DOHH2 (cell line): ENCODE results near the gene LAMA2.

Source experiments
- H3F3A ChIP-seq: fragments of 200-600 bp; sonication (generic), shearing (Covaris generic); 2 replicates; pipeline ENCODE4 v1.6.0; 2016; ENCODE audit warnings: antibody characterized with exemption, mild to moderate bottlenecking; ENCODE audit not compliant: control insufficient read depth, insufficient read depth
- H3K27ac ChIP-seq: fragments of 200-600 bp; sonication (generic); 2 replicates; pipeline ENCODE4 v1.5.1; 2014; ENCODE audit warnings: low read depth, mild to moderate bottlenecking, low read length, moderate library complexity
- H3K27me3 ChIP-seq: fragments of 200-600 bp; sonication (generic); 2 replicates; pipeline ENCODE4 v1.6.1; 2014; ENCODE audit warnings: mild to moderate bottlenecking, low read length, mixed read lengths; ENCODE audit not compliant: control insufficient read depth
- H3K36me3 ChIP-seq: fragments of 200-600 bp; sonication (generic); 2 replicates; pipeline ENCODE4 v1.6.1; 2014; ENCODE audit warnings: mild to moderate bottlenecking, low read length, moderate library complexity, mixed read lengths; ENCODE audit not compliant: control insufficient read depth
- H3K4me1 ChIP-seq: fragments of 200-600 bp; sonication (generic); 2 replicates; pipeline ENCODE4 v1.6.1; 2014; ENCODE audit warnings: mild to moderate bottlenecking, low read length, mixed read lengths; ENCODE audit not compliant: control insufficient read depth
- H3K4me2 ChIP-seq: fragments of 200-600 bp; sonication (generic); 2 replicates; pipeline ENCODE4 v1.6.0; 2014; ENCODE audit warnings: mild to moderate bottlenecking, low read length, moderate library complexity
- H3K4me3 ChIP-seq: fragments of 200-600 bp; sonication (generic); 2 replicates; pipeline ENCODE4 v1.5.1; 2014; ENCODE audit warnings: mild to moderate bottlenecking, low read length, mixed read lengths
- H3K79me2 ChIP-seq: fragments of 200-600 bp; sonication (generic); 2 replicates; pipeline ENCODE4 v1.6.1; 2014; ENCODE audit warnings: mild to moderate bottlenecking, low read length, mixed read lengths; ENCODE audit not compliant: control insufficient read depth
- H3K9me2 ChIP-seq: fragments of 200-600 bp; sonication (generic); replicated peaks from 2 replicates; pipeline ENCODE4 v1.6.1; 2014; ENCODE audit warnings: mild to moderate bottlenecking, low read length, mixed read lengths; ENCODE audit not compliant: control insufficient read depth
- H3K9me3 ChIP-seq: fragments of 200-600 bp; sonication (generic); 2 replicates; pipeline ENCODE4 v1.6.1; 2014; ENCODE audit warnings: antibody characterized with exemption, low read length, mixed read lengths; ENCODE audit not compliant: control insufficient read depth, insufficient read depth
- H4K20me1 ChIP-seq: fragments of 200-600 bp; sonication (generic); 2 replicates; pipeline ENCODE4 v1.6.0; 2014; ENCODE audit warnings: low read depth, mild to moderate bottlenecking, antibody characterized with exemption, low read length, moderate library complexity; ENCODE audit not compliant: control insufficient read depth, insufficient read depth
- EZH2phosphoT487 ChIP-seq: fragments of 200-600 bp; sonication (generic); IDR thresholded peaks from 2 replicates; pipeline ENCODE4 v1.6.1; 2017; ENCODE audit warnings: borderline replicate concordance, mild to moderate bottlenecking, antibody characterized with exemption, low read length, moderate library complexity, mixed read lengths
- TF ChIP-seq, protein P1 (sequence below): fragments of 200-600 bp; sonication (generic); IDR thresholded peaks from one replicate; pipeline ENCODE4 v1.5.1; 2014; ENCODE audit warnings: antibody characterized with exemption, mild to moderate bottlenecking, low read depth, low read length; ENCODE audit not compliant: poor library complexity, severe bottlenecking

LAMA2 gene

DNA sequence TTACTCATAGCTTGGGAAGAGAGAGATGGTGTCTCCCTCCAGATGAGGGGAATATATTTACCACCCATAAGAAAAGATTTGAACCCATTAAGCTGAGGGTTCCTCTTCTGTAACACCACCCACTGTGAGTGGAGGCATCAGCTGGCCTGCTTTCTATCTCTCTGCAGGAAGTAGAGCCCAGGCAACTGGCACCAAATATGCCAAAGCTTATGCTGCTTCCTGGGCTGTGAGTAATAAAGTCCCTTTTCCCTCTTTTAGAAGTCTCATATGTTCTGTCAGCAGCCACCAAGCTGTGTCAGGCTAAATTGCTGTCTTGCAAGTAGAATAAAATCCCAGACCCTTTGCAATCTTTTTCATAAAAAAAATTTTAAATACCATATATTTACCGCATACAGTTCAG is 241.4 kb downstream of the LAMA2 start:
- no peaks in the 10 kb centered on the region for H3K36me3 ChIP-seq
- H4K20me1 ChIP-seq = no peaks in the 10 kb centered on the region
- H3K9me3 ChIP-seq = no peaks in the 10 kb centered on the region
- no peak overlapping the region for H3K4me3 ChIP-seq
- no peaks in the 10 kb centered on the region for H3K9me2 ChIP-seq
- no peak overlapping the region for H3K27ac ChIP-seq
- no peaks in the 10 kb centered on the region for H3K79me2 ChIP-seq
- H3K4me2 ChIP-seq = no peak overlapping the region
- TF ChIP-seq EZH2phosphoT487 = no peak
- TF ChIP-seq, protein P1, sequence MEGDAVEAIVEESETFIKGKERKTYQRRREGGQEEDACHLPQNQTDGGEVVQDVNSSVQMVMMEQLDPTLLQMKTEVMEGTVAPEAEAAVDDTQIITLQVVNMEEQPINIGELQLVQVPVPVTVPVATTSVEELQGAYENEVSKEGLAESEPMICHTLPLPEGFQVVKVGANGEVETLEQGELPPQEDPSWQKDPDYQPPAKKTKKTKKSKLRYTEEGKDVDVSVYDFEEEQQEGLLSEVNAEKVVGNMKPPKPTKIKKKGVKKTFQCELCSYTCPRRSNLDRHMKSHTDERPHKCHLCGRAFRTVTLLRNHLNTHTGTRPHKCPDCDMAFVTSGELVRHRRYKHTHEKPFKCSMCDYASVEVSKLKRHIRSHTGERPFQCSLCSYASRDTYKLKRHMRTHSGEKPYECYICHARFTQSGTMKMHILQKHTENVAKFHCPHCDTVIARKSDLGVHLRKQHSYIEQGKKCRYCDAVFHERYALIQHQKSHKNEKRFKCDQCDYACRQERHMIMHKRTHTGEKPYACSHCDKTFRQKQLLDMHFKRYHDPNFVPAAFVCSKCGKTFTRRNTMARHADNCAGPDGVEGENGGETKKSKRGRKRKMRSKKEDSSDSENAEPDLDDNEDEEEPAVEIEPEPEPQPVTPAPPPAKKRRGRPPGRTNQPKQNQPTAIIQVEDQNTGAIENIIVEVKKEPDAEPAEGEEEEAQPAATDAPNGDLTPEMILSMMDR = no peak
- H3K4me1 ChIP-seq = no peaks in the 10 kb centered on the region
- no peaks in the 10 kb centered on the region for H3K27me3 ChIP-seq
- H3F3A ChIP-seq = no peaks in the 10 kb centered on the region

DNA sequence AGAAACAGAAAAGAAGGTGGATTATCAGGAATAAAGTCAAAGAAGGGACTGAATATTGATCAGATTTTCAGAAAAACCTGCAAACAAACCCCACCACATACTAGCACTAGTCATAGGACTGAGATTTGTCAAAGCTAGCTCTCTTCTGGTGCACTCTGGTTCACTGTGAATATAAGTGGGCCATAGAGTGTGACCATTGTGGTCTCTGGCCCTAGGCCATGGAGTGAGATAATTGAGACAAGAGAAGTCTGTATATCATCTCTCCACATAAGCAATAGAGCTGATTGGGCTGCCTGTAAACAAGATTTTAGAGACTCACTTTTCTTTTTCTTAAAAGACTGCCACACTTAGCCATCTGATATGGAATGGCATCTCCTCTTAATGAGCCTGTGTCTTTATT is 247.2 kb downstream of the LAMA2 start:
- no peaks in the 10 kb centered on the region for H4K20me1 ChIP-seq
- no peaks in the 10 kb centered on the region for H3K36me3 ChIP-seq
- H3K4me3 ChIP-seq = no peak overlapping the region
- H3F3A ChIP-seq = no peaks in the 10 kb centered on the region
- no peaks in the 10 kb centered on the region for H3K9me3 ChIP-seq
- H3K27ac ChIP-seq = no peak overlapping the region
- H3K4me2 ChIP-seq = no peak overlapping the region
- H3K9me2 ChIP-seq = no peaks in the 10 kb centered on the region
- no peaks in the 10 kb centered on the region for H3K4me1 ChIP-seq
- no peaks in the 10 kb centered on the region for H3K79me2 ChIP-seq
- H3K27me3 ChIP-seq = no peaks in the 10 kb centered on the region
- TF ChIP-seq, protein P1 = no peak
- no peak for TF ChIP-seq EZH2phosphoT487

DNA sequence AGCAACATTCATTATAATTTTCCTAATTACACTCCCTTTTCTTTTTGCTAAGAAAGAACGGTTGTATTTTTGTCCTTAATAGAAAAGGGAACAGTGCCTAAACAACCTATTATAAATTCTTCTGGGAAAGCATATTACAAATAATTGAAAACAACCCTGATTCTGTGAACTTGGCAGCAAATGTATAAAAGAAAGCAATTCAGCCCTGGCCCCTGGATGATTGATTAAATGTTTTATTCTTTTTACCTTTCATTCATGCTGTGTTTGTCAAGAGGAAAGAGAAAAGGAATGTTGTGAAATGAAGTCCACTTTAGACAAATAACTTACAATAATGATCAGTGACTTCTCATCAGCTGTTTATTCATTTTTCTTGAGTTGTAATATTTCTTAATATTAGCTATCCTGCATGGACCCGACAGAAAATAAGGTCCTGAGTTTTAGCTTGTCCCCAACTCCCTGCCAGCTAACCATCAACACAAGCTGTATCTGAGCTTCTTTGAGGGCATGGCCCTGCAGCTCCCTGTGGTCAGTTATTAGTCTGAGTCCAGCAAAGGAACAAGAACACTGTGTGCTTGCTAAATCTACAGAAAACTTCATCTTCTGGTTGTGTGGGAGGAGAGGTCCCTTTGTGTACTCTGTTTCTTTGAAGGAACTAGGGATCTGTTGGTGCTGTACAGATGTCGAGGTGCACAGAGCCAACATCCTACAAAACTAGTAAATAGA is 248.2 kb downstream of the LAMA2 start:
- no peak overlapping the region for H3K4me2 ChIP-seq
- no peaks in the 10 kb centered on the region for H4K20me1 ChIP-seq
- H3K9me2 ChIP-seq = no peaks in the 10 kb centered on the region
- no peaks in the 10 kb centered on the region for H3K27me3 ChIP-seq
- no peak overlapping the region for H3K4me3 ChIP-seq
- no peaks in the 10 kb centered on the region for H3F3A ChIP-seq
- no peaks in the 10 kb centered on the region for H3K9me3 ChIP-seq
- no peak overlapping the region for H3K27ac ChIP-seq
- H3K4me1 ChIP-seq = no peaks in the 10 kb centered on the region
- no peaks in the 10 kb centered on the region for H3K79me2 ChIP-seq
- no peak for TF ChIP-seq EZH2phosphoT487
- TF ChIP-seq, protein P1 = no peak
- H3K36me3 ChIP-seq = no peaks in the 10 kb centered on the region
